Heart left ventricle (tissue), 16 donors: ENCODE measurements around the gene RAB17. TPM values are rescaled to one million over a fixed set of nuclear protein-coding genes. Genes with fewer than 3 reads are reported as not detected.
A peak's percentile ranks its signal among the peaks of the same experiment; 100 is the strongest.

Experiments
- ATAC-seq, 4 donors: fragments of 200-7000 bp; cut with Tn5 transposase; one replicate each; pipeline ENCODE4 v1.9.1; 2020 to 2022; ENCODE audit warnings: moderate library complexity in 4 of 4, mild to moderate bottlenecking in 3 of 4, moderate number of reproducible peaks in 1 of 4
- DNase-seq, 5 donors: peaks; one replicate each; pipeline ENCODE4 v3.0.0-alpha.2; 2020
- H3K27ac ChIP-seq, 12 donors: fragments of 200-600 bp; sonication (generic) in 4 of 12; one replicate each; pipeline versions ENCODE4 v1.5.0 to v1.8.0; 2016 to 2022; ENCODE audit warnings: mild to moderate bottlenecking in 2 of 12
- H3K27me3 ChIP-seq, 9 donors: fragments of 200-600 bp; sonication (generic) in 2 of 9; one replicate each; pipeline versions ENCODE4 v1.5.1 to v1.8.0; 2016 to 2022; ENCODE audit warnings: mild to moderate bottlenecking in 3 of 9
- H3K36me3 ChIP-seq, 9 donors: fragments of 200-600 bp; sonication (generic) in 2 of 9; one replicate each; pipeline versions ENCODE4 v1.5.0 to v1.8.0; 2018 to 2022; ENCODE audit warnings: mild to moderate bottlenecking in 2 of 9
- H3K4me1 ChIP-seq, 12 donors: fragments of 200-600 bp; sonication (generic) in 4 of 12; one replicate each; pipeline versions ENCODE4 v1.5.0 to v1.8.0; 2016 to 2022; ENCODE audit warnings: mild to moderate bottlenecking in 3 of 12
- H3K4me3 ChIP-seq, 12 donors: fragments of 200-600 bp; sonication (generic) in 4 of 12; one replicate each; pipeline versions ENCODE4 v1.5.0 to v1.8.0; 2017 to 2022; ENCODE audit warnings: mild to moderate bottlenecking in 9 of 12, moderate library complexity in 4 of 12
- H3K9me3 ChIP-seq, 12 donors: fragments of 200-600 bp; sonication (generic) in 4 of 12; one replicate each; pipeline versions ENCODE4 v1.5.0 to v1.8.0; 2016 to 2022; ENCODE audit warnings: mild to moderate bottlenecking in 1 of 12
- POLR2A ChIP-seq, 2 donors: fragments of 450-650 bp; IDR thresholded peaks; one replicate each; pipeline ENCODE4 v1.6.1; 2017; ENCODE audit warnings: antibody characterized with exemption in 2 of 2, mild to moderate bottlenecking in 2 of 2, moderate library complexity in 2 of 2
- WGBS, 4 donors: extraction: QIAGEN DNeasy Blood & Tissue Kit in 2 of 4; methylation state at CpG; one replicate each; pipeline versions ENCODE4 v1.1.5 to v1.1.7; 2013 to 2018; 5-methylcytosine and 5-hydroxymethylcytosine counted together
- intact Hi-C, 10 donors: fragments of 100-400 bp; cut with DNase I; formaldehyde crosslinking; loops; one replicate each; pipeline versions ENCODE4 v1.11.1 to v1.14.2; 2022
- polyA plus RNA-seq, 2 donors: library from polyadenylated mRNA; stranded (reverse); fragments of 200-250 nt; gene quantifications; one replicate each; pipeline ENCODE4 v1.2.3, GENCODE V29; 2013
- total RNA-seq, 9 donors: library from RNA; depleted of rRNA in 2 of 9; stranded (reverse); fragments of >200 nt in 2 of 9; fragmentation: NEBNext Ultra II Directional in 3 of 9; extraction: Animal tissue kit (Norgen Biotek cat#: 25700) in 3 of 9; gene quantifications; one replicate each; pipeline versions ENCODE4 v1.1.0 to v1.2.4, GENCODE V29; 2016 to 2023
- TF ChIP-seq, protein P1 (sequence below), 12 donors: fragments of 200-600 bp; sonication (generic) in 4 of 12; IDR thresholded peaks; one replicate each; pipeline versions ENCODE4 v1.5.0 to v1.8.0; 2018 to 2022; ENCODE audit warnings: antibody characterized with exemption in 12 of 12, mild to moderate bottlenecking in 5 of 12
- donor health status: ischemic (EF 13 %, LVEDD 7.1; RV severe dilation, severe dysfunction).
- donor health status: healthy with polysubstance abuse.
- donor health status: DM: no; HTN: yes; CAD: no.
- donor health status: DM: no; HTN: no; CAD: no.
- donor health status: ischemic (EF 25% LVEDD 6.9; RV normal size, moderate dysfunction).
- donor health status: ischemic (EF 25% LVEDD 5.7; RV mildly dilated, moderate dysfunction).
- donor health status: healthy.
- donor health status: DM: yes; HTN: yes; CAD: no.
- donor health status: ischemic (EF 35%, LVEDD 5.7; RV mildly dilated, moderate dysfunction).
- donor health status: nonischemic (EF 11% LVEDD 7.7; RV severe dilation, severe dysfunction).
- donor health status: DM: yes; HTN: yes; CAD: no.
- donor health status: PGD.
- donor health status: ischemic (EF 29% LVEDD 5.4; RV normal size, mild dysfunction).
- donor health status: nonischemic (EF 23%, LVEDD 6.1; RV moderate dilation, normal function).

The RAB17 gene
- total and polyA plus RNA-seq, 11 donors: 1.1 to 7.3 (median 3.7) TPM

DNA sequence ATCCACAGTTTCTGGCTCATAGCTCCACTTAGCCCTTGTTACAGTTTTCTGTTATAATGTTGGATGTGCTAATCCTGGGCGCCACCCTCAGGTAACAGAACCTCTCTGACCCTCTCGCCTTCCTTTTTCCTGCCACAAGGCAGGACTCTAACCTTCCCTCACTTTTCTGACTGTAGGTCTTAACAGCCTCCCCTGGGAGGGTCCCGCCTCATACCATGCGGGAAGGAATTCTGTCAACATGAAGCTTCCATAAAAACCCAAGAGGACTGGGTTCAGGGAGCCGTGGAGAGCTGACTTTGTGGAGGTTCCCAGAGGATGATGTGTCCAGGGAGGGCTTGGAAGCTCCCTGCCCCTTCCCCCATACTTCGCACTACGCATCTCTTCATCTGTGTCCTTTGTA is 11.9 kb upstream of the RAB17 start:
- Histone ChIP-seq H3K4me3 (no peak overlapping the region), H3K4me1 (peaks cover 0 to 41% (median 28%) of the 10 kb centered on the region in 12 donors), H3K27me3 (no peaks in the 10 kb centered on the region), H3K27ac (no peak overlapping the region), H3K9me3 (no peaks in the 10 kb centered on the region), H3K36me3 (no peaks in the 10 kb centered on the region)
- 88 to 97% (median 96%) methylated on average over 7 of the region's 7 CpGs for WGBS, 4 donors
- no peak for ATAC-seq
- intact Hi-C loops: loop anchor here in 7 of 10 donors (5.0 to 10.0 kb wide), 4 partner anchors 62 to 145 kb away; no protein-coding TSS in a partner anchor
- TF ChIP-seq, protein P1, sequence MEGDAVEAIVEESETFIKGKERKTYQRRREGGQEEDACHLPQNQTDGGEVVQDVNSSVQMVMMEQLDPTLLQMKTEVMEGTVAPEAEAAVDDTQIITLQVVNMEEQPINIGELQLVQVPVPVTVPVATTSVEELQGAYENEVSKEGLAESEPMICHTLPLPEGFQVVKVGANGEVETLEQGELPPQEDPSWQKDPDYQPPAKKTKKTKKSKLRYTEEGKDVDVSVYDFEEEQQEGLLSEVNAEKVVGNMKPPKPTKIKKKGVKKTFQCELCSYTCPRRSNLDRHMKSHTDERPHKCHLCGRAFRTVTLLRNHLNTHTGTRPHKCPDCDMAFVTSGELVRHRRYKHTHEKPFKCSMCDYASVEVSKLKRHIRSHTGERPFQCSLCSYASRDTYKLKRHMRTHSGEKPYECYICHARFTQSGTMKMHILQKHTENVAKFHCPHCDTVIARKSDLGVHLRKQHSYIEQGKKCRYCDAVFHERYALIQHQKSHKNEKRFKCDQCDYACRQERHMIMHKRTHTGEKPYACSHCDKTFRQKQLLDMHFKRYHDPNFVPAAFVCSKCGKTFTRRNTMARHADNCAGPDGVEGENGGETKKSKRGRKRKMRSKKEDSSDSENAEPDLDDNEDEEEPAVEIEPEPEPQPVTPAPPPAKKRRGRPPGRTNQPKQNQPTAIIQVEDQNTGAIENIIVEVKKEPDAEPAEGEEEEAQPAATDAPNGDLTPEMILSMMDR (IDR thresholded peaks at IDR 0.05): no peak
- no peak for TF ChIP-seq POLR2A (IDR thresholded peaks at IDR 0.05)
- DNase-seq: no peak

DNA sequence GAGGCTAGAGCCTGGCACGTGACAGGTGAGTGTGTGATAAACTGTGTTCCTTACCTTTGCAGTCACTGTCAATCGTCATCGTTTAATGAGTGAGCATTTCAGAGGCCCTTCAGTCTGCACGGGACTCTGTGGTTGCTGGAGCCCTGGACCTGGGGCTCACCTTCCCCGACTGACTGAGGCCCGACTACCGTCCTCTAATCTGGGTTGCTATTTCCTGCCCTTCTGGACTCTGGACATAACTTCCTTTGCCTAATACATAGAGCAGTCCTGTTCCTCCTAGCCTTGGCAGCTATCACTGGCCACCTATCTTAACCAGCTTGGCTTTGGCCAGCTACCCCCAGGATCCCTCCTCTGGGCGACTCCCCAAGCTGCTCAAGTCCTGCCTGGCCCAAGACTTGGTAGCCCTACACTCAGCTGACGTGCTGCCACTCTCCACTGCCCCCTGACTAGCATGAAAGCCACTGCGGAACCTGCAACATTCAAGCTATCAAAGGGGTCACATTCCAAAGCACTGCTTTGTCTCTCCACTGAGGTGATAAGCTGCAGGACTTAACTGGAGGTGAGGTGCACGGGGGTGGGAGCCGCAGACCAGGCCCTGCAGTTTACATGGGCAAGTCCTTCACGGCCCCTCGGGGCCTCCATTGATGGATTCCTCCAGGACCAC is 11.1 kb upstream of the RAB17 start:
- no peaks in the 10 kb centered on the region for H3K36me3 ChIP-seq
- no peak overlapping the region for H3K4me3 ChIP-seq
- WGBS, 4 donors: 48 to 63% (median 58%) methylated on average over 12 to 14 of the region's 14 CpGs
- H3K27me3 ChIP-seq: no peaks in the 10 kb centered on the region
- peak overlapping the region in 10 of 12 donors; percentile 59 to 95 (median 88) for H3K27ac ChIP-seq
- peaks cover 0 to 41% (median 28%) of the 10 kb centered on the region in 12 donors for H3K4me1 ChIP-seq
- H3K9me3 ChIP-seq: no peaks in the 10 kb centered on the region
- DNase-seq (no peak), ATAC-seq (peak in 3 of 4 donors; percentile 3 to 16 (median 4))
- TF ChIP-seq, protein P1 (IDR thresholded peaks at IDR 0.05): peak in 2 of 12 donors; percentile 5 to 24
- no peak for TF ChIP-seq POLR2A (IDR thresholded peaks at IDR 0.05)
- intact Hi-C loops: loop anchor here in 7 of 10 donors (2.0 to 10.0 kb wide), 5 partner anchors 15 to 146 kb away; no protein-coding TSS in a partner anchor

DNA sequence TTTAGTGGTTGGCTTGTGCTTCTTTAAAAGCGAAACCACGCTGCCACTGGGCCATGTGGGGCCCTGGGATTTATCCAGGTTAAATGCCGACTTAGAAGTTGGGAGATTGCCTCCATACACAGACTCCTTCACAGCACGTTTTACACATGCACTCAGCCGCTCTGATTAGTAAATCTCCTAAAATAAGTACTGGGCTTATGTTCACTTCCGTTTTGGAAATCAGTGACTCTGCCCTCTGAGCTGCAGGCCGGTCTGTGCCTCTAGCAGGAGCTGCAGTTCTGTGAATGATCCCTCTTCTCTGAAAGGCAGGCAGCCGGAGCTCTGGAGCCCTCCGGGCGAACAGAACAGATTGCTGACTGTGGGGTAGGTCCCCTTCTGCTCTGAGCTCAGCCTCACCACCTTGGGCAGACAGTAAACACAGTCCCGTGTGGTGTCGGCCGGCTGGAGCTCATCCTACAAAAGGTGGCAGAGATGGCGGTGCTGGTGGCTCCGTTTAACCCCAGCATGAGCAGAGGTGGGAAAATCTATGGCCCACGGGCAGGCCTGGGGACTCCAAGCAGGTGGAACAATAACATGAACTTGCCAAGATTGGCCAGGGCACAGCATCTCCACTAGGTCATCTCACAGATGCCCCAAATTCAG is 9.8 kb upstream of the RAB17 start:
- ATAC-seq: peak; percentile 78 to 88 (median 84)
- H3K4me1 ChIP-seq: peaks cover 0 to 45% (median 28%) of the 10 kb centered on the region in 12 donors
- WGBS, 4 donors: 27 to 33% (median 29%) methylated on average over 15 to 16 of the region's 16 CpGs
- H3K27me3 ChIP-seq: no peaks in the 10 kb centered on the region
- H3K9me3 ChIP-seq: no peaks in the 10 kb centered on the region
- peak overlapping the region in 9 of 12 donors; percentile 10 to 43 (median 25) for H3K4me3 ChIP-seq
- intact Hi-C loops: loop anchor here in 7 of 10 donors (2.0 to 10.0 kb wide), 5 partner anchors 16 to 147 kb away; no protein-coding TSS in a partner anchor
- TF ChIP-seq, protein P1 (IDR thresholded peaks at IDR 0.05): peak in 10 of 12 donors; percentile 20 to 78 (median 45)
- no peak for TF ChIP-seq POLR2A (IDR thresholded peaks at IDR 0.05)
- peak overlapping the region; percentile 59 to 95 (median 86) for H3K27ac ChIP-seq
- peak in 4 of 5 donors; percentile 70 to 82 (median 80) for DNase-seq
- H3K36me3 ChIP-seq: no peaks in the 10 kb centered on the region
